A549 (cell line): Measurements from ENCODE around the gene LRP1. TPM values are rescaled to one million over a fixed set of nuclear protein-coding genes. Genes with fewer than 3 reads are reported as not detected.

Experiments
- ATAC-seq, 2 experiments: fragments of 200-7000 bp in 1 of 2; fragments of >200 bp in 1 of 2; cut with Nextera tagmentation in 1 of 2; cut with Tn5 transposase in 1 of 2; 3 replicates each; pipeline versions ENCODE4 v1.8.0 to v1.9.1; 2018 to 2020; ENCODE audit warnings: mild to moderate bottlenecking in 1 of 2, moderate library complexity in 1 of 2
- CTCF ChIA-PET: fragments of 300-600 bp; sonication (Branson Sonifier 250); formaldehyde crosslinking; extraction: SDS; loops from one replicate; lab custom pipeline; 2021; ENCODE audit warnings: antibody characterized with exemption, inconsistent platforms; lab: Yijun Ruan, JAX
- POLR2A ChIA-PET: fragments of 350-600 bp; formaldehyde crosslinking; extraction: SDS; loops from one replicate; lab custom pipeline; 2021; ENCODE audit warnings: antibody characterized with exemption, inconsistent platforms; lab: Yijun Ruan, JAX
- DNase-seq, 2 experiments: peaks; one replicate each; pipeline versions ENCODE4 v3.0.0 to v3.0.0-alpha.2; 2011 to 2016; ENCODE audit warnings: low read depth in 1 of 2, low spot score in 1 of 2
- FAIRE-seq: peaks from 2 replicates; lab custom pipeline; 2011; peaks lifted over from hg19 to GRCh38; lab: Jason Lieb, UNC
- H3K27ac ChIP-seq, 2 experiments: fragments of >200 bp; sonication (Bioruptor Twin); formaldehyde crosslinking; 3 replicates each; pipeline ENCODE4 v1.5.1; 2016 to 2017
- H3K4me1 ChIP-seq: fragments of >200 bp; sonication (Bioruptor Twin); formaldehyde crosslinking; 3 replicates; pipeline ENCODE4 v1.6.1; 2016
- H3K4me2 ChIP-seq: fragments of >200 bp; sonication (Bioruptor Twin); formaldehyde crosslinking; 3 replicates; pipeline ENCODE4 v1.6.1; 2016
- H3K4me3 ChIP-seq: fragments of >200 bp; sonication (Bioruptor Twin); formaldehyde crosslinking; 3 replicates; pipeline ENCODE4 v1.5.1; 2016
- H3K9me3 ChIP-seq: fragments of >200 bp; sonication (Bioruptor Twin); formaldehyde crosslinking; 3 replicates; pipeline ENCODE4 v1.6.1; 2016
- BHLHE40 ChIP-seq: IDR thresholded peaks from 2 replicates; pipeline ENCODE4 v1.6.1; 2012; ENCODE audit warnings: low read depth, low read length, inconsistent platforms
- CBX2 ChIP-seq: fragments of 200-600 bp; sonication (generic); IDR thresholded peaks from 2 replicates; pipeline ENCODE4 v1.6.1; 2016; ENCODE audit warnings: low read depth, mild to moderate bottlenecking, borderline replicate concordance
- CBX8 ChIP-seq: fragments of 200-600 bp; sonication (generic); IDR thresholded peaks from 2 replicates; pipeline ENCODE4 v1.6.1; 2016
- CHD4 ChIP-seq: fragments of 200-600 bp; sonication (generic); IDR thresholded peaks from 2 replicates; pipeline ENCODE4 v1.6.1; 2016; ENCODE audit warnings: antibody characterized with exemption, mild to moderate bottlenecking, borderline replicate concordance
- EHF ChIP-seq: fragments of 250-450 bp; sonication (Bioruptor Pico); IDR thresholded peaks from 2 replicates; pipeline ENCODE4 v1.5.0; 2020; ENCODE audit warnings: mild to moderate bottlenecking
- EHMT2 ChIP-seq: fragments of 200-600 bp; sonication (generic); IDR thresholded peaks from 2 replicates; pipeline ENCODE4 v1.6.1; 2016; ENCODE audit warnings: antibody characterized with exemption, low read depth, mild to moderate bottlenecking, moderate library complexity
- EP300 ChIP-seq, 2 experiments: fragments of >200 bp; sonication (Bioruptor Twin); formaldehyde crosslinking; IDR thresholded peaks; 2 replicates in 1 of 2; 3 replicates in 1 of 2; pipeline ENCODE4 v1.6.1; 2016 to 2017
- FOSB ChIP-seq: fragments of 250-450 bp; sonication (Bioruptor Pico); IDR thresholded peaks from 2 replicates; pipeline ENCODE4 v1.5.0; 2020; ENCODE audit warnings: mild to moderate bottlenecking, moderate library complexity
- GATA3 ChIP-seq: IDR thresholded peaks from 2 replicates; pipeline ENCODE4 v1.6.1; 2012; ENCODE audit warnings: borderline replicate concordance
- HDAC2 ChIP-seq: fragments of 200-600 bp; sonication (generic); IDR thresholded peaks from 2 replicates; pipeline ENCODE4 v1.6.1; 2016
- HES2 ChIP-seq: fragments of >200 bp; sonication (Bioruptor Twin); formaldehyde crosslinking; IDR thresholded peaks from 2 replicates; pipeline ENCODE4 v1.6.1; 2016
- HEYL ChIP-seq: fragments of 250-450 bp; sonication (Bioruptor Pico); IDR thresholded peaks from 2 replicates; pipeline ENCODE4 v1.8.0; 2021; ENCODE audit warnings: mild to moderate bottlenecking, moderate library complexity
- HMGXB4 ChIP-seq: fragments of 250-450 bp; sonication (Bioruptor Pico); IDR thresholded peaks from 2 replicates; pipeline ENCODE4 v1.5.0; 2021; ENCODE audit warnings: mild to moderate bottlenecking, moderate library complexity, borderline replicate concordance
- HOXA7 ChIP-seq: fragments of 250-450 bp; sonication (Bioruptor Pico); IDR thresholded peaks from 2 replicates; pipeline ENCODE4 v1.5.0; 2020; ENCODE audit warnings: mild to moderate bottlenecking, moderate library complexity
- HOXB13 ChIP-seq: fragments of 250-450 bp; sonication (Bioruptor Pico); IDR thresholded peaks from 2 replicates; pipeline ENCODE4 v1.5.0; 2020; ENCODE audit warnings: low read depth, mild to moderate bottlenecking, moderate library complexity
- JUN ChIP-seq, 2 experiments: fragments of >200 bp; sonication (Bioruptor Twin); formaldehyde crosslinking; IDR thresholded peaks; 2 replicates in 1 of 2; 3 replicates in 1 of 2; pipeline ENCODE4 v1.6.1; 2016 to 2017
- KDM1A ChIP-seq: fragments of 200-600 bp; sonication (generic); IDR thresholded peaks from 2 replicates; pipeline ENCODE4 v1.6.1; 2016; ENCODE audit warnings: low read depth, mild to moderate bottlenecking
- MAFK ChIP-seq: fragments of 450-650 bp; IDR thresholded peaks from 2 replicates; pipeline ENCODE4 v1.6.1; 2014; ENCODE audit not compliant: partially characterized antibody
- MAZ ChIP-seq: fragments of 150-350 bp; IDR thresholded peaks from 2 replicates; pipeline ENCODE4 v1.6.1; 2014; ENCODE audit warnings: antibody characterized with exemption, low read depth, low read length, borderline replicate concordance
- NFE2L2 ChIP-seq: fragments of 150-350 bp; conservative IDR thresholded peaks from 2 replicates; pipeline ENCODE4 v1.6.1; 2014; ENCODE audit warnings: low read length
- NPAS2 ChIP-seq: fragments of 250-450 bp; sonication (Bioruptor Pico); IDR thresholded peaks from 2 replicates; pipeline ENCODE4 v1.8.0; 2022; ENCODE audit warnings: mild to moderate bottlenecking, moderate library complexity, borderline replicate concordance
- NR3C1 ChIP-seq: fragments of >200 bp; sonication (Bioruptor Twin); formaldehyde crosslinking; IDR thresholded peaks from 3 replicates; pipeline ENCODE4 v1.6.1; 2017
- PBX3 ChIP-seq: IDR thresholded peaks from 2 replicates; pipeline ENCODE4 v1.6.1; 2012
- PHF8 ChIP-seq: fragments of 200-600 bp; sonication (generic); IDR thresholded peaks from 2 replicates; pipeline ENCODE4 v1.6.1; 2016; ENCODE audit warnings: low read depth, mild to moderate bottlenecking, antibody characterized with exemption, moderate library complexity, borderline replicate concordance
- POLR2AphosphoS2 ChIP-seq: conservative IDR thresholded peaks from 2 replicates; pipeline ENCODE4 v1.6.1; 2012; ENCODE audit warnings: low read length, improper control_type of control experiment, inconsistent platforms
- RARB ChIP-seq: fragments of 250-450 bp; sonication (Bioruptor Pico); IDR thresholded peaks from 2 replicates; pipeline ENCODE4 v1.8.0; 2021; ENCODE audit warnings: mild to moderate bottlenecking, moderate library complexity
- RCOR1 ChIP-seq: fragments of 150-350 bp; IDR thresholded peaks from 2 replicates; pipeline ENCODE4 v1.6.1; 2014; ENCODE audit warnings: antibody characterized with exemption, low read length, low read depth
- SMC3 ChIP-seq: fragments of >200 bp; sonication (Bioruptor Twin); formaldehyde crosslinking; IDR thresholded peaks from 3 replicates; pipeline ENCODE4 v1.6.1; 2018; ENCODE audit warnings: inconsistent platforms
- ZNF302 ChIP-seq: fragments of 250-450 bp; sonication (Bioruptor Pico); IDR thresholded peaks from 2 replicates; pipeline ENCODE4 v1.9.0; 2021; ENCODE audit warnings: inconsistent platforms, mild to moderate bottlenecking, moderate library complexity
- WGBS: methylation state at CpG from one replicate; pipeline ENCODE4 v1.1.6; 2017; ENCODE audit errors: missing lambda C conversion rate; 5-methylcytosine and 5-hydroxymethylcytosine counted together
- polyA plus RNA-seq, 4 experiments: library from polyadenylated mRNA; depleted of rRNA in 3 of 4; stranded (reverse); fragments of >200 nt; fragmentation: RNase III in 1 of 4; extraction: RNeasy Plus Mini Kit Qiagen cat#74134 plus additional on column Dnase treatment in 1 of 4; gene quantifications; 2 replicates in 3 of 4; 3 replicates in 1 of 4; pipeline ENCODE4 v1.2.3, GENCODE V29; 2011 to 2017
- TF ChIP-seq, protein P1 (sequence below): fragments of 150-350 bp; IDR thresholded peaks from 2 replicates; pipeline ENCODE4 v1.6.1; 2014; ENCODE audit warnings: low read depth, mild to moderate bottlenecking, low read length

Gene LRP1
- polyA plus RNA-seq, 2 of the 4 experiments (the other 2 are of a cell fraction), result 5.6 to 9.4 TPM

GRCh38 chr12:57145460-57146059 lies 17.3 kb downstream of the LRP1 start:
- no peak overlapping the region for H3K4me3 ChIP-seq
- FAIRE-seq (no peak), DNase-seq (no peak), ATAC-seq (peak in 1 of 2 experiments; percentile 10; a peak in 2 of 6 replicates)
- POLR2A ChIA-PET, result no interaction called here
- H3K9me3 ChIP-seq, result no peaks in the 10 kb centered on the region
- no peak overlapping the region for H3K27ac ChIP-seq
- no peak overlapping the region for H3K4me2 ChIP-seq
- H3K4me1 ChIP-seq, result peaks cover 28% of the 10 kb centered on the region
- CTCF ChIA-PET, result interaction anchor here (1.0 to 6.5 kb wide), 6 partner anchors 15 to 77 kb away, joined by 3 to 54 read pairs (median 6); no protein-coding TSS in a partner anchor
- TF ChIP-seq EHF (CRISPR knock-in tag) (no peak), RARB (CRISPR knock-in tag) (no peak), CHD4 (no peak), POLR2AphosphoS2 (no peak), FOSB (CRISPR knock-in tag) (no peak), NR3C1 (no peak), NPAS2 (CRISPR knock-in tag) (no peak), EHMT2 (no peak), PBX3 (no peak), HDAC2 (no peak), MAFK (no peak), HOXB13 (no peak), RCOR1 (no peak), NFE2L2 (no peak)
- TF ChIP-seq, protein P1, sequence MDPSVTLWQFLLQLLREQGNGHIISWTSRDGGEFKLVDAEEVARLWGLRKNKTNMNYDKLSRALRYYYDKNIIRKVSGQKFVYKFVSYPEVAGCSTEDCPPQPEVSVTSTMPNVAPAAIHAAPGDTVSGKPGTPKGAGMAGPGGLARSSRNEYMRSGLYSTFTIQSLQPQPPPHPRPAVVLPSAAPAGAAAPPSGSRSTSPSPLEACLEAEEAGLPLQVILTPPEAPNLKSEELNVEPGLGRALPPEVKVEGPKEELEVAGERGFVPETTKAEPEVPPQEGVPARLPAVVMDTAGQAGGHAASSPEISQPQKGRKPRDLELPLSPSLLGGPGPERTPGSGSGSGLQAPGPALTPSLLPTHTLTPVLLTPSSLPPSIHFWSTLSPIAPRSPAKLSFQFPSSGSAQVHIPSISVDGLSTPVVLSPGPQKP, result no peak
- 74% methylated on average over 10 of the region's 10 CpGs for WGBS

DNA sequence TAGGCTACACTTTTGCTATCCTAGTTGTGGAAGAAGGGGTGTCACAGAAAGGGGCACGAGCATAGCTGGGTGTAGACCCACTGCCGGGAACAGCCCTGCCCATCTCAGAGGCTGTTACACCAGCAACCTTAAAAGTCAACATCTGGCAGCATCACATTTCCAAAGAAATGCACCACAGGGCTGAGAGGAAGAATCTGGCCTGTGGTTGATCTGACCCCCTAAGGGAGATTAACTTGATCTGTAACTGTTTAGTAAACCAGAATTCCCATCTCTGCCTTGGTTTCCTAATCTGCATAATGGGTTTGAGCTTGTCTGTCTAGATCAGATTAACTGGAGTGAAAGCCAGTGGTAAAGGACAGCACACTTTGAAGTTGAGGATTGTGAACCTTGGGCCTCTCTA lies 17.8 kb downstream of the LRP1 start:
- ChIA-PET CTCF (interaction anchor here (0.5 to 6.5 kb wide), 9 partner anchors 10 to 84 kb away, joined by 3 to 54 read pairs (median 4); no protein-coding TSS in a partner anchor), POLR2A (no interaction called here)
- Histone ChIP-seq H3K4me3 (no peak overlapping the region), H3K9me3 (no peaks in the 10 kb centered on the region), H3K4me2 (no peak overlapping the region), H3K4me1 (peaks cover 28% of the 10 kb centered on the region), H3K27ac (no peak overlapping the region)
- 66% methylated on average over 2 of the region's 2 CpGs for WGBS
- no peak for DNase-seq
- no peak for TF ChIP-seq HEYL (CRISPR knock-in tag)
- no peak for TF ChIP-seq NFE2L2
- TF ChIP-seq CBX8, result no peak
- no peak for TF ChIP-seq KDM1A
- TF ChIP-seq GATA3, result no peak
- TF ChIP-seq HDAC2, result no peak
- no peak for TF ChIP-seq CBX2
- TF ChIP-seq RARB (CRISPR knock-in tag), result no peak
- TF ChIP-seq ZNF302, result no peak
- TF ChIP-seq EP300 (IDR thresholded peaks at IDR 0.05), result no peak
- TF ChIP-seq EHMT2, result no peak
- no peak for TF ChIP-seq HES2
- TF ChIP-seq SMC3, result no peak
- TF ChIP-seq BHLHE40, result no peak
- no peak for TF ChIP-seq HMGXB4 (CRISPR knock-in tag)
- TF ChIP-seq PHF8, result no peak
- TF ChIP-seq HOXA7 (CRISPR knock-in tag), result no peak
- TF ChIP-seq CHD4, result no peak
- TF ChIP-seq JUN (IDR thresholded peaks at IDR 0.05), result no peak
- TF ChIP-seq MAZ, result no peak
- ATAC-seq, result no peak
- no peak for FAIRE-seq
